Hepatocyte (in vitro differentiated cells): ENCODE data around the gene TMA16.

Experiments
- EZH2phosphoT487 ChIP-seq: fragments of 200-600 bp; sonication (generic); IDR thresholded peaks from one replicate; pipeline ENCODE4 v1.6.1; 2018; ENCODE audit warnings: antibody characterized with exemption, mild to moderate bottlenecking, low read depth, moderate library complexity; ENCODE audit not compliant: unreplicated experiment, severe bottlenecking
- TF ChIP-seq, protein P1 (sequence below): fragments of 200-600 bp; sonication (generic); IDR thresholded peaks from 2 replicates; pipeline ENCODE4 v1.5.1; 2016; ENCODE audit warnings: antibody characterized with exemption, mild to moderate bottlenecking; ENCODE audit not compliant: poor library complexity

DNA sequence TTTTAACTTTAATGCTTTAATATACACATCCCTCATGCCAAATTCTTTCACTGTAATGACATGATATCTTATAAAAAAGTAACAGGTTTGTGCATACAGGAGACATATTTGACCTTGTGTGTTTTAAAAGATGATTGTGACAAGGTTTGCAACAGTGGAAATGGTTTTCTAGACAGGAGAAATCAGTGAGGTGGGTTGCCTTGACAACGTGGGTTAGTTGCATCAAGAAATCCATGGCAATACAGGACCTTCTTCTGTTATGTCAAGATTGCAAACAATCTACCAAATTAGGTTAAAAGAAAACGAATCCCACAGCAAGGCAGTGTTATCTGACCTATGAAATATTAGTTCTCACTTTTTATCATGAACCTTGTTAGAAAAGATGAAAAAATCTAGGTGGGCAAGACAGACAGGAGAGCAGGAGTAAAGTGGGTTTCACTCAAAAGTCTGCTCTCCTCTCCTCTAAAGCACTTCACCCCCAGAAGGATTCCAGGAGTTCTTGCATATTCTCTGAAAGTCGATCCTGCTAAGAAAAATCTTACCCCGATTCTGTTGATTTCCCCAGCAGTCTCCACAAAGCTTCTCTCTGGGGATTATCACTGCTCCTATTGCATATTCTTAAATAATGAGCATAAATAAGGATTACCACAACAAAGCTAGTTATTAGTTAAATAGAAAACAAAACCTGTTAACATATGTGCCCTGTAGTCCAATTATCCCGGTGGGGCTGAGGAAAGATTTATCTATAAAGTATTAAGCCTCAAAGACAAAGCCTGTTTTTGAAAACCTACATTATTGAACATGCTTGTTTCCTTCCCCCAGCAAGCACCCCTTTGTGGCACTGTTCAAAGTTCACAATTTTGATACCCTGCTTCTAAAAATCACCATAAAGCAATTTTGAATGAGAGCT is 71.0 kb downstream of the TMA16 start:
- TF ChIP-seq, protein P1, sequence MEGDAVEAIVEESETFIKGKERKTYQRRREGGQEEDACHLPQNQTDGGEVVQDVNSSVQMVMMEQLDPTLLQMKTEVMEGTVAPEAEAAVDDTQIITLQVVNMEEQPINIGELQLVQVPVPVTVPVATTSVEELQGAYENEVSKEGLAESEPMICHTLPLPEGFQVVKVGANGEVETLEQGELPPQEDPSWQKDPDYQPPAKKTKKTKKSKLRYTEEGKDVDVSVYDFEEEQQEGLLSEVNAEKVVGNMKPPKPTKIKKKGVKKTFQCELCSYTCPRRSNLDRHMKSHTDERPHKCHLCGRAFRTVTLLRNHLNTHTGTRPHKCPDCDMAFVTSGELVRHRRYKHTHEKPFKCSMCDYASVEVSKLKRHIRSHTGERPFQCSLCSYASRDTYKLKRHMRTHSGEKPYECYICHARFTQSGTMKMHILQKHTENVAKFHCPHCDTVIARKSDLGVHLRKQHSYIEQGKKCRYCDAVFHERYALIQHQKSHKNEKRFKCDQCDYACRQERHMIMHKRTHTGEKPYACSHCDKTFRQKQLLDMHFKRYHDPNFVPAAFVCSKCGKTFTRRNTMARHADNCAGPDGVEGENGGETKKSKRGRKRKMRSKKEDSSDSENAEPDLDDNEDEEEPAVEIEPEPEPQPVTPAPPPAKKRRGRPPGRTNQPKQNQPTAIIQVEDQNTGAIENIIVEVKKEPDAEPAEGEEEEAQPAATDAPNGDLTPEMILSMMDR: no peak
- TF ChIP-seq EZH2phosphoT487: no peak
